Smooth muscle cell (in vitro differentiated cells): ENCODE measurements around the gene SPIRE2. TPM values are rescaled to one million over a fixed set of nuclear protein-coding genes. Genes with fewer than 3 reads are reported as not detected.

Experiments used
- DNase-seq: peaks from one replicate; lab custom pipeline; 2025; ENCODE audit not compliant: unreplicated experiment; lab: John Stamatoyannopoulos, UW
- H2AFZ ChIP-seq: fragments of 200-600 bp; sonication (generic); 2 replicates; pipeline ENCODE4 v1.6.0; 2016; ENCODE audit warnings: antibody characterized with exemption, low read depth, mild to moderate bottlenecking
- H3F3A ChIP-seq: fragments of 200-600 bp; sonication (generic); 2 replicates; pipeline ENCODE4 v1.6.0; 2017; ENCODE audit warnings: antibody characterized with exemption, low read depth
- H3K27ac ChIP-seq: fragments of 200-600 bp; sonication (generic); 2 replicates; pipeline ENCODE4 v1.5.1; 2016; ENCODE audit warnings: low read depth, mild to moderate bottlenecking
- H3K27me3 ChIP-seq: fragments of 200-600 bp; sonication (generic); 2 replicates; pipeline ENCODE4 v1.6.1; 2016; ENCODE audit warnings: low read depth, mild to moderate bottlenecking
- H3K36me3 ChIP-seq: fragments of 200-600 bp; sonication (generic); 2 replicates; pipeline ENCODE4 v1.5.1; 2016; ENCODE audit warnings: low read depth
- H3K4me1 ChIP-seq: fragments of 200-600 bp; sonication (generic); 2 replicates; pipeline ENCODE4 v1.5.1; 2016; ENCODE audit warnings: low read depth
- H3K4me2 ChIP-seq: fragments of 200-600 bp; sonication (generic); 2 replicates; pipeline ENCODE4 v1.6.0; 2016; ENCODE audit warnings: mild to moderate bottlenecking
- H3K4me3 ChIP-seq: fragments of 200-600 bp; sonication (generic); 2 replicates; pipeline ENCODE4 v1.5.1; 2016; ENCODE audit warnings: mild to moderate bottlenecking
- H3K79me2 ChIP-seq: fragments of 200-600 bp; sonication (generic); 2 replicates; pipeline ENCODE4 v1.6.0; 2016; ENCODE audit warnings: low read depth, mild to moderate bottlenecking
- H3K9ac ChIP-seq: fragments of 200-600 bp; sonication (generic); 2 replicates; pipeline ENCODE4 v1.6.0; 2016; ENCODE audit warnings: low read depth
- H3K9me3 ChIP-seq: fragments of 200-600 bp; sonication (generic); replicated peaks from 2 replicates; pipeline ENCODE4 v1.5.1; 2016; ENCODE audit warnings: low read depth
- H4K20me1 ChIP-seq: fragments of 200-600 bp; sonication (generic); 2 replicates; pipeline ENCODE4 v1.6.0; 2016; ENCODE audit warnings: low read depth
- WGBS: methylation state at CpG from one replicate; pipeline ENCODE4 v1.1.7; 2016; ENCODE audit warnings: low lambda C conversion rate; 5-methylcytosine and 5-hydroxymethylcytosine counted together
- polyA plus RNA-seq: library from polyadenylated mRNA; unstranded; fragments of >200 nt; fragmentation: Nextera tagmentation; extraction: Ambion mirVana; gene quantifications from 2 replicates; pipeline ENCODE4 v1.2.1, GENCODE V29; 2016
- total RNA-seq: library from RNA; depleted of rRNA; stranded (reverse); fragments of >200 nt; gene quantifications from 2 replicates; pipeline ENCODE4 v1.2.3, GENCODE V29; 2014
- TF ChIP-seq, protein P1 (sequence below): fragments of 200-600 bp; sonication (generic); IDR thresholded peaks from 2 replicates; pipeline ENCODE4 v1.5.1; 2017; ENCODE audit warnings: borderline replicate concordance, mild to moderate bottlenecking, antibody characterized with exemption; ENCODE audit not compliant: insufficient read depth, poor library complexity, severe bottlenecking

SPIRE2 gene
- total and polyA plus RNA-seq, 2 experiments from 2014 or later = 1.1 to 1.4 TPM

DNA sequence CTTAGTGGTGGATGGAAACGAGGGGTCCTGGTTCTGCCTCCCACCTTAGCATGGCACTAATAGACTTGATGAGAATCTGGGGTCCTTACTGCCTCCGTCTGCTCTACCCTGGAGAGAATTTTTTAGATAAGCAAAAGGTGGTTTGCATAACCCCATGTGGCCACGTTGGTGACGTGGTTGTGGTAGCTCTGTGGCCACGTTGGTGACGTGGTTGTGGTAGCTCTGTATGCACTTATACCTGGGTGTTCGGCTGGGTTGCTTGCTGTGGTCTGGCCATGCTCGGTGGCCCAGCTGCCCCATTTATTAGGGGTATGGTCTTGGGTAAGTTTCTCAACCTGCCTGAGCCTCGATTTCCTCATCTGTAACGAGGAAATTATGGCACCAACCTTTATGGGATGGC lies 13.0 kb downstream of the SPIRE2 start:
- Histone ChIP-seq H3K4me2 (no peak overlapping the region), H3F3A (no peaks in the 10 kb centered on the region), H2AFZ (no peak overlapping the region), H3K36me3 (no peaks in the 10 kb centered on the region), H3K27me3 (no peaks in the 10 kb centered on the region), H3K4me3 (no peak overlapping the region), H3K9ac (no peak overlapping the region), H4K20me1 (no peaks in the 10 kb centered on the region), H3K27ac (no peak overlapping the region), H3K9me3 (no peaks in the 10 kb centered on the region), H3K79me2 (no peaks in the 10 kb centered on the region), H3K4me1 (no peaks in the 10 kb centered on the region)
- no peak for DNase-seq
- TF ChIP-seq, protein P1, sequence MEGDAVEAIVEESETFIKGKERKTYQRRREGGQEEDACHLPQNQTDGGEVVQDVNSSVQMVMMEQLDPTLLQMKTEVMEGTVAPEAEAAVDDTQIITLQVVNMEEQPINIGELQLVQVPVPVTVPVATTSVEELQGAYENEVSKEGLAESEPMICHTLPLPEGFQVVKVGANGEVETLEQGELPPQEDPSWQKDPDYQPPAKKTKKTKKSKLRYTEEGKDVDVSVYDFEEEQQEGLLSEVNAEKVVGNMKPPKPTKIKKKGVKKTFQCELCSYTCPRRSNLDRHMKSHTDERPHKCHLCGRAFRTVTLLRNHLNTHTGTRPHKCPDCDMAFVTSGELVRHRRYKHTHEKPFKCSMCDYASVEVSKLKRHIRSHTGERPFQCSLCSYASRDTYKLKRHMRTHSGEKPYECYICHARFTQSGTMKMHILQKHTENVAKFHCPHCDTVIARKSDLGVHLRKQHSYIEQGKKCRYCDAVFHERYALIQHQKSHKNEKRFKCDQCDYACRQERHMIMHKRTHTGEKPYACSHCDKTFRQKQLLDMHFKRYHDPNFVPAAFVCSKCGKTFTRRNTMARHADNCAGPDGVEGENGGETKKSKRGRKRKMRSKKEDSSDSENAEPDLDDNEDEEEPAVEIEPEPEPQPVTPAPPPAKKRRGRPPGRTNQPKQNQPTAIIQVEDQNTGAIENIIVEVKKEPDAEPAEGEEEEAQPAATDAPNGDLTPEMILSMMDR = no peak
- WGBS = 92% methylated on average over 10 of the region's 10 CpGs

DNA sequence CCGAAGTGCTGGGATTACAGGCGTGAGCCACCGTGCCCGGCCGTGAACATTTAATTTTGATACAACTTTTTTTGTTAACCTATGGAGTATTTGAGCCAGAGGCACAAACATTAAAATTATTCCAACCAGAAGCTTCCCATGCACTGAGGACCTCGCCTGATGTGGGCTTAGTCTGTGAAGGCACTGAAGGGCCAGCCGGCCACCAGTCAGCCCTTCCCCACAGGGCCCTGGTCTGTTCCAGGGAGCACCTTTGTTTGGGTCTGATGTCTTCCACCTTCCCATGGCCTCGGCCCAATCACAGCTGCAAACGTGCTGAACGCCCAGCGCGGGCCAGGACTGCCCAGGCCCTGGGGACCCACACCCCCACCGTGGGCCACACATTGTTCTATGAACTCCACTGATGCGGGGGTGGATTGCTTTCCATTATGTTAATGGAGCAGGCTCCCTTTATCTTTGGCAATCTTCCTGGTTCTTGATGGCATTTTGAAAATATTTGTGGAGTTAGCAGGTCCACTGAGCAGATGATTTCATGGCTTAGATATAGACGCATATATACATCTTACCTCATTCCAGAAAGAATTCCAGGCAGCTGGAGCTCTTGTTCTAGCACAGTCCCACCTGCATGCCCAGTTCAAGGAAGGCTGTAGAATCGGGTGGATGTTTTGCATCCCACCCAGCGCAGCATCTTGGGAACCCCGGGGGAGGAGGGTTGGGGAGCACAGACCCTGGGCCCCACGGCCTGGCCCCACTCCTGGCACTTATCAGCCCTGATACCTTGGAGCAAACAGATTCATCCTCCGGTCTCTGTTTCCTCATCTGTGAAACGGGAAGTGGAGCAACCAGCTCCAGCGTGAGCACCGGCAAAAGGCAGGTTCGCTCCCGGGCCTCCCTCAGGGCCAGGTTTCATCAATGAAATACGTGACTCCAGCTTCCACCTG lies 14.5 kb downstream of the SPIRE2 start:
- H3K9ac ChIP-seq = no peak overlapping the region
- no peaks in the 10 kb centered on the region for H3K9me3 ChIP-seq
- H3K4me2 ChIP-seq = no peak overlapping the region
- WGBS = 86% methylated on average over 26 of the region's 26 CpGs
- no peak overlapping the region for H2AFZ ChIP-seq
- no peaks in the 10 kb centered on the region for H4K20me1 ChIP-seq
- no peaks in the 10 kb centered on the region for H3F3A ChIP-seq
- H3K79me2 ChIP-seq = no peaks in the 10 kb centered on the region
- no peaks in the 10 kb centered on the region for H3K27me3 ChIP-seq
- DNase-seq = no peak
- H3K4me1 ChIP-seq = no peaks in the 10 kb centered on the region
- no peak overlapping the region for H3K4me3 ChIP-seq
- no peaks in the 10 kb centered on the region for H3K36me3 ChIP-seq
- TF ChIP-seq, protein P1 = no peak
- H3K27ac ChIP-seq = no peak overlapping the region

DNA sequence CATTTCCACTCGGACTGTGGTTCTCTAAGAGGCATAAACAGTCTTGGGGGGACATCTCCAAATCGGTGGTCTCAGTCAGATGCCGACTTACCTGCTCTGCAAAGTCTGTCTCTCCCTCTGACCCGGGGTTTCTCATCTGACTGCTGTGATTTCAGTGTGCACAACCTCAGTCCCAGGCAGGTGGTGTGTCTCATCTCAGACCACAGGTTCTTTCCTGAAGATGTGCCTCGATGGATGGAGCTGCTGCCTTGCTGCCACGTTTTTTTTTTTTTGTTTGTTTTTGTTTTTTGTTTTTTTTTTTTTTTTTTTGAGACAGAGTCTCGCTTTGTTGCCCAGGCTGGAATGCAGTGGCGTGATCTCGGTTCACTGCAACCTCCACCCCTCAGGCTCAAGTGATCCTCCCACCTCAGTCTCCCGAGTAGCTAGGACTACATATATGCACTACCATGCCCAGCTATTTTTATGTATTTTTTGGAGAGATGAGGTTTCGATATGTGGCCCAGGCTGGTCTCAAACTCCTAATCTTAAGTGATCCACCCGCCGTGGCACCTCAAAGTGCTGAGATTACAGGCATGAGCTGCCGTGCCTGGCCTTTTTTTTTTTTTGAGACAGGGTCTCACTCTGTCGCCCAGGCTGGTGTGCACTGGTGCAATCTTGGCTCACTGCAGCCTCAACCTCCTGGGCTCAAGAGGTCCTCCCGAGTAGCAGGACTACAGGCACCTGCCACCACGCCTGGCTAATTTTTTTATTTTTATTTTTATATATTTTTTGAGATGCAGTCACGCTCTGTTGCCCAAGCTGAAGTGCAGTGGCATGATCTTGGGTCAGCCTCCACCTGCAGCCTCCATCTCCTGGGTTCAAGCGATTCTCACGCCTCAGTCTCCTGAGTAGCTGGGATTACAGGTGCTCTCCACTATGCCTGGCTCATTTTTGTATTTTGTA lies 15.4 kb downstream of the SPIRE2 start:
- TF ChIP-seq, protein P1 = no peak
- no peaks in the 10 kb centered on the region for H3K27me3 ChIP-seq
- no peak overlapping the region for H2AFZ ChIP-seq
- H3K4me2 ChIP-seq = no peak overlapping the region
- no peaks in the 10 kb centered on the region for H4K20me1 ChIP-seq
- H3K4me3 ChIP-seq = no peak overlapping the region
- H3K79me2 ChIP-seq = no peaks in the 10 kb centered on the region
- no peaks in the 10 kb centered on the region for H3K36me3 ChIP-seq
- no peak overlapping the region for H3K27ac ChIP-seq
- H3K4me1 ChIP-seq = no peaks in the 10 kb centered on the region
- no peaks in the 10 kb centered on the region for H3F3A ChIP-seq
- 80% methylated on average over 20 of the region's 20 CpGs for WGBS
- no peaks in the 10 kb centered on the region for H3K9me3 ChIP-seq
- DNase-seq = no peak
- no peak overlapping the region for H3K9ac ChIP-seq
